Stimulated activated CD8-positive, alpha-beta memory T cell treated with anti-CD3 and anti-CD28 coated beads, Interleukin-15, amount 100 ng/mL, for 1 hour (primary cell): ENCODE results near the gene HDAC9.

Experiments used
- DNase-seq: peaks from one replicate; pipeline ENCODE4 v3.0.0-alpha.2; 2020; ENCODE audit warnings: low read depth

The HDAC9 gene

DNA sequence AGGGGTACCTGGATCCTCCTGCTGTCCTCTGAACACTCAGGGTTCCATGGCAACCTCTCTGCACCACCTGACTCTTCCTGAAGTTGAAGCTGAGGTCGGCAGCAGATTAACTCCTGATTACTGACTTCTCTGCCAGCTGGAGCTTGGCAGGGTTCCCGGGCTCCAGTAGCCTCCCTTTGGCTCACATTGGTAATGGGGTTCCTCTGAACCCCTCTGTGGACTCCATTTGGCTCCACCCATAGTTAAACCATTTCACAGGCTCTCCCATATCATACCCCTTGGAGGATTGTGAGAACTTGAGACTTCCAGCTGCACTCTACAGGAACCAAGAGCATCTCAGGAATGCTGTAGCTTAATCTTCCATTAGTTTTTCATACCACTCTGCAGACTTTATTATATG is 292.5 kb downstream of the HDAC9 start:
- no peak for DNase-seq

DNA sequence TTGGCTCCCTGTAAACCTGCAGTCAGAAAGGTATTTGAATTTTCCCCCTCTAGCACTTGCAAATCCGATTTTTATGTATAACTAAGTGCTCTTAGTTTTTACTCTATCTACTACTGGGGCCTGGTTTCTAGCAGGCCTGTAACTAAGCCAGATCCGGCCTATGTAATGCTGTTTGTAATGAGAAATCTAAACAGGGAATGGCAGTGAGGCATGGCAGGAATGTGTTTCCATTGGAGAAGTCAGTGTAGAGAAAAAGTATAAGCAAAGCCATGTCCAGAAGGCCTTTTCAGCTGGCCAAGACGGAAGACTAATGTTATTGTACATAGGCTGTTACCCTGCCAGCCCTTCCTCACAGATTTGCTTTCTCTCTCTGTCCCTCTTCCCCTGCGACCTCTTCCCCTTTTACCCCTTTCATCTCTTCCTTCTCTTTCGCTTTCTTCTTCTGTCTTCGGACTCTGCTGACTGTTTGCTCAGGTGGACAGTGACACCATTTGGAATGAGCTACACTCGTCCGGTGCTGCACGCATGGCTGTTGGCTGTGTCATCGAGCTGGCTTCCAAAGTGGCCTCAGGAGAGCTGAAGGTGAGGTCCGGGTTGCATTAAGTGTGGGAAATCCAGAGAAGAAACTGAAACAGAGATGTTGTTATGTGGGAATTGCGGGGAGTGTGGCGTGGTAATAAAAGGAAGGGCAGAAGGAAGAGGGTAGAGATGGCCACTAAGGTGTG is 297.5 kb downstream of the HDAC9 start:
- no peak for DNase-seq

DNA sequence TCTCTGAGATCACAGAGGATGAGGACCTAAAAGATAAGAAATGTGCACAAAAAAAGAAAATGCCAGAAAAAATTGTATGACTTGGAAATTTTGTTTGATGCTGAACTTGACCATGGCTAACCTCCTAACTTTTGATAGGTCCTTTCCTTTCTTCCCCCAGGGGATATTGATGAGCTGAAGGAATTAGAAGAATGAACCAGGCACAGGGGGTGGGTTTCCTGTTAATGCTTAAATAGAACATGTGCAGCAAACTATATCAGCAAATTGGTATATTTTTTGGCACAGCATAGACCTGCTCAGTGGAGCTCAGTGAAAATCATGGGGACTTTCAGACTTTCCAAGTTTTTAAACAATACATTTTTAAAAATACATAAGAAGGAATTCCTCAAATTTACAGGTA is 300.7 kb downstream of the HDAC9 start:
- DNase-seq, result no peak

DNA sequence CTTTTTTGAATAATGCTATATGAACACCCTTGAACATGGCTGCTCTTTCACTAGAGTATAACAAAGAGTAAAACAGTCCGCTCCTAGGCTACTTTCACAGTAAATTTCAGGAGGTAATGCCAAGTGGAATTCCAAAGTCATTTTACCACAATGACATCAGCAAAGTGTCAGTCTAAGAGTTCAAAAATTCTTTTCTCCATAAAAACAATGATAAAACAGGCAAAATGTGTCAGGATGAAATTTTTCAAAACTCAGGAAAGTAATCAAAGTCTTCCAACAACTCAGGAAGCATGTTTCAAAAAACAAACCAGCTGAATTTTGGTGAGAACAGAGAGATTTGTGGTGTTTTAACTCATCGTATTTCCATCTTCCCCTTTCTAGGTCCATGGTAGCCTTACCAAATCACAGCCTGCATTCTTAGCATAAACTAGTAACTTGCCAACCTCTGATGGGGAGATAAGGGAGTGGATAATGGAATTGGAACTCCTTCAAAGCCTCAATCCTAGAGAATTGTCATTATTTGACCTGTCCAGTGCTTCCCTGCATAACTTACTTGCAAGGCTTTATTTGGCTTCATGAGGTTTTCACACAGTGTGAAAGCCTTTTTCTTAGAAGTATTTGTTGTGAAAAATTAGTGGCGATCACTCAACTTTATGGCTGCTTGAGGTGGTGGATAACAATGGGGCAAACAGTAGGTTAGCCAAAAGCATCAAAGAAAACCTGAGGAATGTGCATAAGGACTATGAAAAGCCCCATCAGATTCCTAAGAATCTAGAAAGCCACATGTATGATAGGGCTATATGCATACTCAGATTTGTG is 302.7 kb downstream of the HDAC9 start:
- no peak for DNase-seq

DNA sequence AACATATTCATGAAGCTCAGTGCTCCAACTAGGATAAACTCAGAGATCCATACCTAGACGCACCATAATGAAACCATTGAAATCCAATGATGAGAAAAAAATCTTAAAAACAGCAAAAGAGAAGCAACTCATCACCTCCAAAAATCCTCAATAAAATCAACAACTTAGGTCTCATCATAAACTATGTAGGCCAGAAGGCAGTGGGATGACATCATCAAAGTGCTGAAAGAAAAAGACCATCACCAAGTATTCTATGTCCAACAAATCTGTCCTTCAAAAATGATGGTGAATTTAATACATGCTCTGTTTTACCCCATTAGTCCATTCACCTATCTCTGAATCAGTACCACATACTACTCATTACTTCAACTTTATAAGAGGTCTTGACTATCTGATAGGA is 304.4 kb downstream of the HDAC9 start:
- DNase-seq, result no peak

DNA sequence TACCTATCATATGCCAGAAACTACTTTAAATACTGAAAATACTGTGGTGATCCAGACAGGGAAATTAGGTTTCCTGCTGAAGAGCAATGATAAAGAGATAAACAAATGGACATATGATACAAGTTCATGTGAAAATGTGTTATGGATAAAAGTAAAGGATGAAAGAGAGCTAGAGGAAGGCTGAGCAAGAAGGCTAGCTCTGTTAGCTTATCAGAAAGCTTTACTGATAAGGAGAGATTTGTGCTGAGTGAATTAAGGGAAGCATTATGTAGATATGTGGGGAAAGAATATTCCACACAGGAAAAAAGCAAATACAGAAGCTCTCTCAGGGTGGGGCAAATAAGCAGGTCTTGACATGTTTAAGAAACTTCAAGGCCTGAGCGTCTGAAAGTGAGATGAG is 308.4 kb downstream of the HDAC9 start:
- DNase-seq, result no peak

DNA sequence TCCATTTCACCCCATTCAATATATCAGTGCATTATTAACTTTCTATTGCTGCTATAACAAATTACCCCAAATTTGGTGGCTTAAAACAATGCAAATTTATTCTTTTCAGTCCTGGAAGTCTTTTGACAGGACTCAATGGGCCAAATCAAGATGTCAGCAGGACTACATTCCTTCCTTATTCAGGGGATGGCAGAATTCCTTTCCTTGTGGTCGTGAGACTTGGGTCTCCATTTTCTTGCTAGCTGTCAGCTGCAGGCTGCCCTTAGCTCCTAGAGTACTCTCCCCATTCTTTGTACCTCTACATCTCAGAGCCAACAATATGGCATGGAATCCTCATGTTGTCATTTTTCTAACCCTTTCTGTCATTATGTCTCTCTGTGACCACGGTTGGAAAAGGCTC is 310.6 kb downstream of the HDAC9 start:
- no peak for DNase-seq

DNA sequence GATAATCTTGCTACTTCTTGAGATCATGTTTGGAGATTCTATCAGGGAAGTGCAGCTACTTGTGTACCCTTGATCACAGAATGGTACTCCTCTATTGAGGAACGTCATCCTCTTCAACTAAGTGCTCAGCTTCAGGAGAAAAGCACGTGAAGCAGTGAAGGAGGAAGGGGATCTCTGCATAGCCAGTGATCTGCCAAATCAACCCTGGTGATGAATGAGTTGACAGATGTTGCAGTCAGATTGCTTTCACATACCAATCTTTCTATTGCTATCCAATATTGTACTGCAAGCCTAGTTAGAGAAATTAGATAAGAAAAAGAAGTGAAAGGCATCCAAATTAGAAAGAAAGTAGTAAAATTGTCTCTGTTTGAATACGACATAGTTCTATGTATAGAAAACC is 312.5 kb downstream of the HDAC9 start:
- no peak for DNase-seq

DNA sequence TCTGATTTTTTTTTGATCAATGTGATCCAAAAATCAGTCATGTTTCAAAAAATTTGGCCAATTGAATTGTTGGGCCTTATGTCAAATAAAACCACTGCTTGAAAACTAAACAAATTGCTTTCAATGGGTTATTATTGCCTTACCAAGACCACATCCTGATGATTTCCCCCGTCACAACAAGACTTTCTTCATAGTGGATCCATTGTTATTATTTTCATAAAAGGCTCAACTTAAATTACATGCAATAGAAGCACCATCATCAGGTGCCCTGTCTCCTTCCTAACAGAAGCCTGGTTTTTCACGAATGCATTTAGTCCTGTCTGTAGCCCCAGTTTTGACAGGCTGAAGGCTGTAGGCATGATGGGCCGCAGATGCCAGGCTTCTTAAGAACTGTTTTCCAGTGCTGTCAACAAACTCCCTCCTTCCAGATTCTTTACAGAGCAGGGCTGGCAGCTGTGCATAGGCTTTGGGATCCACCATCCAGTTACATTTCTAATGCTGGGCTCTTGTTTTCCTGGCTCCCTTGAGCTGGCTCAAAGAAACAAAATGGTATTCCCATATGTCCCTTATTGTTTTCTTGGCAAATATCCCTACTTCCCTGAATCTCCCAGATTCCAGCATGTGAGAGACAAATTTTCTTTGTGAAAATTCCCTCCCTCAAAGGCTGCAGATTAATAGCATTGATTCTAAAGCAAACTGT is 319.9 kb downstream of the HDAC9 start:
- DNase-seq, result no peak

DNA sequence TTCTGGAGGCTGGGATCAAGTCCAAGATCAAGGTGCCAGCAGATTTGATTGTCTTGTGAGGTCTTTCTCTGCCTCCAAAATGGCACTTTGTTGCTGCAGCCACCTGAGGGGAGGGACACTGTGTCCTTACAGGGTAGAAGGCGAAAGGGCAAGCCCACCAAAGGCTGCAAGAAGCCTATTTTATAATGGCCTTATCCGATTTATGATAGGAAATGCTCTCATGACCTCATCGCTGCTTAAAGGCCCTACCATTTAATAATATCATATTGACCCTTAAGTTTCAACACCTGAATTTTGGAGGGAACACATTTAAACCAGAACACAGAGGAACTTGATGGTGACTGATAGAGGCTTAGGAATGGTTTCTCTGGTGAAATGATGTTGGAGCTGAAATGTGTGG is 325.4 kb downstream of the HDAC9 start:
- no peak for DNase-seq

DNA sequence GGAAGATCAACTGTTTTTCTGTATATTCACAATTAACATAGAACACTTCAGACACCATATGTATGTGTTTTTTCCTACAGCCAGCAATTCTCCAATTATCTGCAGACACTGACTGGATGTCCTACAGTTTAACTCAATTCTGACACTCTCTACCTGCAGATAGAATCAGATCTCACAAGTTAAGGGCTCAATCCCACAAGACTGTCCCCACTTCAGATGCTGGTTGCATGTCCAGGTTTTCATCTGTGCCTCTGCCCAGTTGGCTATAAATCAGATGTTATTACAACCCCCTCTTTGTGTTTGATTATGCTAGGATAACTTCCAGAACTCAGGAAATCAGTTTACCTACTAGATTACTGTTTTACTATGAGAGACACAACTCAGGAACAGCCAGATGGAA is 326.0 kb downstream of the HDAC9 start:
- DNase-seq, result no peak

DNA sequence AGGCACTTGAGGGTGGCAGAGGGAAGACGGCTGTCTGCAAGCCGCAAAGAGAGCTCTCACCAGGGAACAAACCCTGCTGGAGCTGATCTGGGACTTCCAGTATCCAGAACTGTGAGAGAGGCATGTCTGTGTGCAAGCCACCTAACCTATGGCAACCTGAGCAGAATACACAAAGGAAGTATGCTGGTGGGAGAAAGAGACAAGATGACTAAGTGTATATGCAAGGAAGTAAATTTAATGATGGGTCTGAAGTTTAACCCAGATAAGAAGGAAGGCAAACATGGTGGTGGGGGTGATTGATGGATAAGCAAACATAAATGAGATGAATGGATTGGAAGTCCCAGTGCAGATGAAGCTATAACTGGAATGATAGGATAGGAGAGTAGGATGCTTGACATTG is 328.6 kb downstream of the HDAC9 start:
- no peak for DNase-seq

DNA sequence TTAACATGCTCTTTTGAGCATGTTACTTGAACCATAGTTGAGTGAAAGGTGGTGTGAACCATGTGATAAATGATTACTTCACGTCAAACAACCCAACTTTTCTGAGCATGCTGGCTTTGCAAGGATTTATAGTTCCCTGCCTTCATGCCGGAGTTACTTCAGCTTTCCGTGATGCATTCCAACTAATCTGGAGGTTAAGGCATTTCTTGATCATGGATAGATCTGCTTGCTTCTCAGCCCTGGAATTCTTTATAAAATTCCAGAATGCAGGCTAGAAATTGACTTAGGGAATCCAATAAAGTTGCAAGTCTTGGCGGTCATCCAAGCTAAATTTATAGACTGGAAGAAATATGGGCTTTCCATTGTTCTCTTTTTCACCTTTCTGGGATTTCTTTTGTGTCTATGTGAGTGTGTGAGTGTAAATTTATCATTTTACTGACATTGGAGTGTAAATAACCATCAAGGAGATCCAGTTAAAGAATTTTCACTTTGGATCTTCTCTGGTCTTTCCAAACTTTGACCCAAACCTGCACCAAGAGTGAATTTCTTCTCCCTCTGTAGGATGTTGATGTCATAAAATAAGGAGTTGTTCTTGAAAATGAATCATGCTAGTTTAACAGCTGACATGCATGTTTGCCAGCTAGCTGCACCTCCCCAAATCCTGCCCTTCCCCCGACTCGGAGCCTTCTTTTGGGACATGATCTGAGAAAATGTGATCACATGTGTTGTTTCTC is 332.9 kb downstream of the HDAC9 start:
- no peak for DNase-seq

DNA sequence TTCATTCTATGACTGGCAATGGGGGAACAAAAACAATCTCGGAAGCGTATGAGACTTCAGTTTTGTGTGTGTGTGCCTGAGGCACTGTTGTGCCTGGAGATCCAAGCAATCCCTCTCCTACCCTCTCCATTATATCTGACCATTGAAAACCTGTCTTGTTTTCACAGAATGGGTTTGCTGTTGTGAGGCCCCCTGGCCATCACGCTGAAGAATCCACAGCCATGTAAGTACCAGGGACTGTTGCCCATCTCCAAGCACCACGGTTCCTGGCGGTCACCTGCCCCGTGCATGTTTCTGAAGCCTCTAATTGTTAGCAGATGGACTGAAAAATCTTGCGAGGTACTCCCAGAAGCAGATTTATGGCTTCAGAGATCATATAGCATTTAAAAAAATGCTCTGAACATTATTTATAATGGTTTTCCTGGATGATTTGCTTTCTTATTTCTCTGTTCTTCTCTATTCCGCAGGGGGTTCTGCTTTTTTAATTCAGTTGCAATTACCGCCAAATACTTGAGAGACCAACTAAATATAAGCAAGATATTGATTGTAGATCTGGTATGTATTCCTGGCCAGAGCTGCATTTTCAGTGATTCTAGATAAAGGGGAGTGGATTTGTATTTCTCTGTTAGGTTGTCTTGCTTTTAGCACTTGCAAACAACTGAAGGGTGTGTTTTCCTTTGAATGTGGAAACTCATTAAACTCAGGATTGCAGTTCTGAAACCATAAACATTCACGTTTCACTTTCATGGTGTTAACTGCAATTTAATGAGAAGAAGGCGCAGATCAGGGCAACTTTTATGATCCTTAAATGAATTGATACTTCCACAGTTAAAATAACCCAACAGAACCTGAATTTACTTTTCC is 333.7 kb downstream of the HDAC9 start:
- no peak for DNase-seq

DNA sequence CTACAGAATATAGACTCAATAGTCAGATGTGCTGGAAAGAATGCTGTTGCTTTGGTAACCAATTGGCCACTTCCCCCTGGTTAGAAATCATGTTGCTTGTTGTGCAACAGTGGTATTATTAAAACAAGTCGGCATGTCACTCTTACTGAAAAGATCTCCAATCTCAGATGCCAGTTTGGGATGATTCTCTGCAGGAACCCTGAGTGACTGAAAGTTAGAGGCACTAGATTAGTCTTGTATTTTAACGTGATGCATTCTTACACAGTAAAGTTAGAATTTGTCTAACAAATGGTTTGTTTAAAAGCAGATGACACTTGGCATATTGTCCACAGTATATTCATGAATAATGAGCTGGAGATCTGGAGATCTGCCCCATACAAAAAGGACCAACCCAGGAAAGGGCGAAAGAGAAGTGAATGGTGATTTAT is 334.3 kb downstream of the HDAC9 start:
- DNase-seq, result no peak

DNA sequence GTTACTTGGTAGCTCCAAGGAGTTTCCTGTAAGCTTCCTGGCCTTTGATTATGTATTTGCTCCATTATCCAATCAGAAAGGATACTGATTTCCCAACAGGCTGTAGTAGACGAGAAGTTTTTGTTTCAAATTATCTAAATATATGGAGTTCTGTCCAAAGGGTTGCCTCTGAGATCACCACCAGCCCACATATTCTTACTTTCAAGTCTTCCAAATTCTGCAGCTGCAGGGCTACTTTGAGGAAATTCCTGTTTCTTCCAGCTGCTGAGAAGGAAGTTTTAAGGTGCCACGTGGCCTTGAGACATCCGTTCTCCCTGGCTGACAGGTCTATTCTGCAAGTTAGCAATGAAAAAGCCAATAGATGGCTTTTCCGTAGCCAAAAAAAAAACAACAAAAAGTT is 335.9 kb downstream of the HDAC9 start:
- no peak for DNase-seq

DNA sequence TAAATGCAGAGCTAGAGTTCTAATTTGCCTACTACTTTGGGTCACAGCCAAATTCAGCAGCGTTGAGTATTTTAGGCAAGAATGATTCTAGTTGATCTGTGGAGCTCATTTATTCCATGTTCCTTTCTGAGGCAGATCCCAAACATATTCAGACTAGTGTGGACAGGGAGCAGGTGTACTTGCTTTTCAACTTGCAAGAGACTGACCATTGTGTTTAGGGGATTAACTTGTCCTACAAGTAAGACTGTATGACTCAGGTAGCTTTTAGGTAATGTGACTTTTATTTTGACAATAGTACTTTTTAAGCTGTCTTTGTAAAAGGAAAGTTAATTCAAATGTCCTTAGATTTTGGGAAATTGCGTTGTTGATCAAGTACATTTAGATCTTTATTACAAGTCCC is 336.4 kb downstream of the HDAC9 start:
- no peak for DNase-seq

DNA sequence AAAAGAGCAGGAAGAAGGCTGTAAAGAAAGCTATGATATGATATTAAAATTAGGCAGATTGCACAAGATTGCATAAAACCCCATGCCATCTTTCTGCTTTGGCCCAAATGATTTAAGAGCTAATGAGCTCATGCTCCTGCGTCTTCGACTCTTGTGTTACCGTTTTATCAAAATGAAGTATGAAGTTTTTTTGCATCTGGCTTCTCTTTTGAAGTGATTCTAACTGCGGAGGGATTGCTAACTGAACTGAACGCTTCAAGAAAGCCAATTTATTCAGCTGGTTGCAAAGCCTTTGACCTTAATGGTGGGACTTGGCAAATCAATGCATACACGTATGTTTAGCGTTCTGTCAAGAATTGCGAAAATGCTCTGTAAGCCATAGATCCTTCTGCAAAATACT is 339.0 kb downstream of the HDAC9 start:
- DNase-seq, result no peak

DNA sequence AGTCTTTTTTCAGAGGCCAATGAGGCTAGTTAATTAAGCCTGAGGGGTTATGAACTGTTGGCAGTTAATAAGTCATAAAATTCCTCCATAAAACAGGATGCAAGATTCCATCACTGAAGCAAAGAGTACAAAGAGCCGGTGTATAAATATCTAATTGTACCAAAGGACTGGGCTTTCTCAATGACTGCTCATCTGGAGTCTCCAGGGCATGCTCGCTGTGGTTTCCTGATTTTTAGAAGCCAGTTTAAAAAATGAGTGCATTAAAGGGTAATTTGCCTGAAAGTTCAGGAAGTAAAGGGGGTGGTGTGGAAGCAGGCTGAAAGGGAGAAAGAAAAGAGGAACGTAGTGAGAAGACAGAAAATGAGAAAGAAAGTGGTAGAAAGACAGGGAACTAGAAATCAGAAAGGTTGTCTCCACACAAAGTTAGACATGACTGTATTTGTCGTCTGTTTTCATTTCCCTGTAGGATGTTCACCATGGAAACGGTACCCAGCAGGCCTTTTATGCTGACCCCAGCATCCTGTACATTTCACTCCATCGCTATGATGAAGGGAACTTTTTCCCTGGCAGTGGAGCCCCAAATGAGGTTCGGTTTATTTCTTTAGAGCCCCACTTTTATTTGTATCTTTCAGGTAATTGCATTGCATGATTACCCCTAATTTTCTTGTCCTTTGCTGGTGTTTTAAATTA is 339.6 kb downstream of the HDAC9 start:
- no peak for DNase-seq

DNA sequence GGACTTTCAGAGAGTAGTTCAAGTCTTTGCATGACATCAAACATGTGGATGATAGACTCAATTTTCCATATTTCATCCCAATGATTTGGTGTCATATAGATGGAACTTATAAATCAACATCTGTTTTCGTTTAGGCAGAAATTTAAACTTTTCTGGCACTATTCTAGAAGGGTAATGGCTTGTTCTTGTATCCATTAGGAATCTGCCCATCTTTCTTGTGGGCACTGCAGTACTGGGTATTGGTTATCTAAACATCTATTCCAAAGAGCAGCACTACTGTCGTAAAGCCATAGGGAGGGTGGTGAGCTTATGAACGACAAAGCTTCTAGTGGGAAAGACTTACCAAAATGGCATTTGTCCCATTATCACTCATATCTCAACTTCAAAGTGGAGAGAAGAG is 348.4 kb downstream of the HDAC9 start:
- DNase-seq, result no peak

DNA sequence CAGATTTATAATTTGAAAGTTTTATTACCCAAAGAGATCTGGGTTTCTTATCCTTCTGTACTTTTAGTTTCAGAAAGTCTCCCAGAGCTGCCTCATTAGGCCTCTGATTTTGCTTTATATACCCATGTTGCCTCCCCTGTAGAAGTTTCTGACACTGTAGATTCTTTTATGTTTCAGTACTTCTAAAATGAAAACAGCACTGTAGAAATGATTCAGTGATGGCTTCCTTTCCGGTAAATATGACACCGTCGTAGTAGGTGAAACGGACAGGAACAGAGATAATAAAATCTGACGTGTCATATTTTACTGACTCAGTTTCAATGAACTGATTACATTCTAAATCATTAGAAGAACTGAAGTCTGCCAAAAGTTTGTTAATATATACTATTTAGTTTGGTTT is 349.2 kb downstream of the HDAC9 start:
- DNase-seq, result no peak
